Renal pelvis (tissue), 4 donors: Measurements from ENCODE around the gene CCDC154. TPM values are rescaled to one million over a fixed set of nuclear protein-coding genes. Genes with fewer than 3 reads are reported as not detected.
"Not testable (repeated sequence)": the region's sequence is repeated elsewhere in the genome, so short reads cannot be mapped to it uniquely, and the experiment has no call there.

ENCODE experiments used
- DNase-seq: peaks from one replicate; pipeline ENCODE4 v3.0.0-alpha.2; 2013
- polyA plus RNA-seq, 3 donors: library from polyadenylated mRNA; unstranded; fragments of 120-200 nt; gene quantifications; one replicate each; pipeline ENCODE4 v1.2.1, GENCODE V29; 2013; ENCODE audit not compliant: insufficient read length in 3 of 3

CCDC154 gene
- polyA plus RNA-seq, 3 donors: 2.3 to 4.4 (median 3.9) TPM

DNA sequence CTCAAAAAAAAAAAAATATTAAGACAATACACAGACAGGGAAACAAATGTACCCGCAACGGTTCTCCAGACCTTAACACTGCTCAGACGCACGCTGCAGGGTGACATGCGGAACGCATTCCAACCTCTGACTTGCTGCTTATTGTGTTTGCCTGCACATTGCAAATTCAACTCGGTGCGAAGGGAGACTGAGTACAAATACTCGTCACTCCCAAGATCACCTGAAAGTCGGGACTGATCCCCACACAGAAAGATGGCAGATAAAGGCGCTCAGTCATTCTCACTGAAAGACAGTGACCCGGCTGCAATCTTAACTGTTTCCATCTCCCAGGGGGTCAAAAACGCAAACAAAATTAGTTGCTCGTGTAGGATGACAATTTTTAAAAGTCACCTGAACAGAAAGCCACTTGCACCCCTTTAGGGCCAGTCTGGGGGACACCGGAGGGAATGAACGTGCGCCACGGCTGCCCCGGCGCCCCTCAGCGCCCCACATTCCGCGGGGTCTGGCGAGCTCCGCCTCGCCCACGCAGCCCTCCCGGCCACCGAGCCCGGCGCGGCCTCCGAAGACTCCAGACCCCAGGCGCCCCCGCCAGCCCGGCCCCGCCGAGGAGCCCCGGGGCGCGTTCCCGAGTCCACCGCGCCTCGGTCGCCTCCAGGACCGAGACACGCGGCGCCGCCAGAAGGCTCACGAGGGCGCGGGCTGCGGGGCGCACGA lies 29.9 kb upstream of the CCDC154 start:
- no peak for DNase-seq

DNA sequence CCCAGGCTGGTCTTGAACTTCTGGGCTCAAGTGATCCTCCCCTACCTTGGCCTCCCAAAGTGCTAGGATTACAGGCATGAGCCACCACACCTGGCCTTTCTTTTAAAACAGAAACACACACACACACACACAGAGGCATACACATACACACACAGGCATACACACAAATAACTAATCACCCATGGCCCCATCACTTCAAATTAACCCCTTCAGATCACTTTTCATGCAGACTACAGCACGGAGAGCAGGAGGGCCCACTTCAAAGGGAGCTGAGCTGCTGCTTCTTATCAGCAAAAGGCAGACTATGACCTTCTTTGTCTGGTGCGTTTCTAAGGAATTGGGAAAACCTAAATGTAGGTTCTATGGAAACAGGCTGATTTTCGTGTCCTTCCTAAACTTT lies 28.6 kb upstream of the CCDC154 start:
- no peak for DNase-seq

DNA sequence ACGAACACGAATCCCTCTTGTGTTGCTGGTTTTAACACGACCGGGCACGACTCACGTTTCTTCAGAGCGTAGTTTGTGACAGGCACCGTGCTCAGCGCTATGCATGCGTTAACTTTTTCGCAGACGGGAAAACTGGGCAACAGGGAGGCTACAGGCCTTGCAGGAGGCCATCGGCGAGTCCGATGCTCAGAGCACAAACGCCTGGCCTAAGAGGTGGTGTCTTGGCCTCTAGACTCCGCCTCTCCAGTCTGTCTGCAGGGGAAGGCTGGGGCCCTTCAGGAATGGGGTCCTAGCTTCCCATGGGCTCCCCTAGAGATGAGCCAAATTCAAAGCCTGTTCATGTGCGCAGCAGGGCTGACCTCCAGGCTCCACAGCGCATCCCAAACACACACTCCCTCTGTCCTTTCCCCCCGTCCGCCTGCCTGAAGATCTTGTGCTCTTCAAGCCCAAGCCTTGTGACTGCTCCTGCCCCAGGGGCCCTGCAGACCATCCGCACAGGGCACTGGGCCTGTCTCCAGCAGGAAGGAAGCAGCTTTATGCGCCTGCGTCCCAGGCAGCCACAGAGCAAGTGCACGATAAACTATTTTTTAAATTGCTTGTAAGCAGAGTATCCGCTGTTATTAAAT lies 27.3 kb upstream of the CCDC154 start:
- DNase-seq: no peak

DNA sequence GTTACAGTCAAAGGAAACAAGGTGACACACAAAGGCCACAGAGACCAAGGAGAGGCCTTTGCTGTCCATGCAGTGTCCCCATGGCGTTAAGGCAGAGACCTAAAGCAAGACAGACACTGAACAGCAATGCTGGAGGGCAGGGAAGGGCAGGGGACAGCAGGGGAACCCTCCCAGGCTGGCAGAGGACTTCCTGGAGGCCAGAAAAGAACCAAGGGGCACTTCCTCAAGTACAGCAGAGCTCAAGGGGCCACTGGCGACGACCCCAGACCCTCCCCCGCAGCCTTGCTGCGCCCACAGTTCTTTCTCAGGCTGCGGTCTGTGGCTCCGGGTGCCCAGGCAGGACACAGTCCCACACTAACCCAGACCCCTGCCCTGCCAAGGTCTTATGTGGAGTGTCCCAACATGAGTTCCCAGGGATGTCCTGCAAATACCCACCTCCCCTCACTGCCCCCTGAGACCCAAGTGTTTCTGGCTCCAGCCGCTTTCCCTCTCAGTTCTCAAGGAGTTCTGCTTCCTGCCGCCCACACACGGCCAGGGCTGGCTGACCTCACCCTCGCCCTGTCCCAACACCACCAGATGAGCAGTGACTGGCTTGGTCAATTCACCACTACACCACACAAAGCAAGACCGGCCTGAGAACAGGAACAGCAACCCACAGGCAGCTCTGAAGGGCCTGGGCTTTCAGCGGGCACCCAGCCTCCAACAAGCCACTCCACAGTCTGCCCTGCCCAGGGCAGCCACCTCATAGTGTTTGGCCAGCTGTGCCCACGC lies 26.3 kb upstream of the CCDC154 start:
- no peak for DNase-seq

DNA sequence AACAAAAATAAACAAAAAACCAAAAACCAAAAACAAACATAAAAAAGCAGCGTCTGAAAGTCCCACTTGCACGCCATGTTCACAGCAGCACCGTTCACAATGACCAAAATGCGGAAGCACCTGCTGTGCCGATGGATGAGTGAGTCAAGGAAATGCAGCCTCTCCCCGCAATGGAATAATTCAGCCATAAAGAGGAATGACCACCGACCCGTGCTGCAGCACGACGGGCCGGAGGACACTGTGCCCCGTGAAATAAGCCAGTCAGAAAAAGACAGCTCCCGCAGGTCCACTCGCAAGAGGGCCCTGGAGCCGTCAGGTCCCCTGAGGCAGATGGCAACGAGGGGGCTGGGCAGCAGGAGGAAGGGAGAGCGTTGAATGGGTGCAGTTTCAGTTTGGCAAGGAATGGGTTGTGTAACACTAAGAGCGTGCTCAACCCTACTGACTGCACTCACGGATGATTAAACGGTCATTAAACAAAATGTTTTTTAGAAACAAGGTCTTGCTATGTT lies 25.4 kb upstream of the CCDC154 start:
- DNase-seq: no peak

DNA sequence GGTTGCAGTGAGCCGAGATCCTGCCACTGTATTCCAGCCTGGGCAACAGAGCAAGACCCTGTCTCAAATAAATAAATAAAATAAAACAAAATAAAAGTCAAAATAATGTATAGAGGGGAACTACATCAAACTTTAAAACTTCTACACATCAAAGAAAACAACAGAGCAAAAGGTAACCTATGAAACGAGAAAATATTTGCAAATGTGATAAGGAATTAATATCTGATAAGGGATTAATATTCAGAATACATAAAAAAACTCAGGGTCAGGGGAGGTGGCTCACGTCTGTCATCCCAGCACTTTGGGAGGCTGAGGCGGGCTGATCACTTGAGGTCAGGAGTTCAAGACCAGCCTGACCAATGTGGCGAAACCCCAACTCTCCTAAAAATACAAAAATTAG lies 24.8 kb upstream of the CCDC154 start:
- not testable (repeated sequence) for DNase-seq

DNA sequence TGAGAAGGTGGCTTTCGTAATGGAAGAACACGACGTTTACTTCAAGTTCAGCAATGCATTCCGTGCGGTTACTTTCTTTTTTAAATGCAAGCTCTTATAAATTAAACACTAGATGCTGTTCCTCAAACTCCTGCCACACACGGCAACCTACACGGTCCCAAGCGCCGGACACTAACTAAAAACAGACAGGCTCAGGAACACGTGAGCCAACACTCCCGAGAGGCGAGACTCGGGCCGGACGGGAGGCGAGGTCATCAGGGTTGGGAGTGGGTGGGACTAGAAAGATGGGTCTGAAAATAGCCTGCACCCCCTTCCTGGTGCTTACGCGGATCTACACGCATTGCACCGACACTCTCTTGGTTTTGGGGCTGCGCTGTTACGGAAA lies 24.1 kb upstream of the CCDC154 start:
- no peak for DNase-seq

DNA sequence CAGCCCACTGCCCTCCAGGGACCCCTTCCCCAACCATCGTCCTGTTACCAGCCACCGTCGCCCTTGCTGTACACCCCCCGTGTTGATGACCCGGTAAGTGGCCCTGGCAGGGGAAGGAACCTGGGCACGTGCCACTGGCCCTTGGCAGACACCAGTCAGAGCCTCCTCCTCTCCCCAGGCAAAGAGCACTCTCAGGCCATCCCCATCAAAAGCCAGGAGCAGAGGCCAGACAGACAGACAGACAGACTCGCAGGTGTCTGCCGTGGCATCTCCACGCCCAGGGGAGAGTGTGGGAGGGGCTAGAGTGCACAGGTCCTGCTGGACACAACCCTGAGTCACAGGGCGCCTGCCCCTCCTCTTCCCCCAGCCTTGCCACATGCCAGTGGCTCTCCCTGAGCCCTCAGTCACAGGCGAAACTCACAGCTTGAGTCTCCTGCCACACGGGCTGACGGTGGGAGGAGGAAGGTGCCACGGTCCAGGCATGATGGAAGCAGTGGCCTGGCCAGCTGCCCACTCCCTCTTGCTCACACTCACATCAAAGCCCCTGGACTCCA lies 22.7 kb upstream of the CCDC154 start:
- no peak for DNase-seq

DNA sequence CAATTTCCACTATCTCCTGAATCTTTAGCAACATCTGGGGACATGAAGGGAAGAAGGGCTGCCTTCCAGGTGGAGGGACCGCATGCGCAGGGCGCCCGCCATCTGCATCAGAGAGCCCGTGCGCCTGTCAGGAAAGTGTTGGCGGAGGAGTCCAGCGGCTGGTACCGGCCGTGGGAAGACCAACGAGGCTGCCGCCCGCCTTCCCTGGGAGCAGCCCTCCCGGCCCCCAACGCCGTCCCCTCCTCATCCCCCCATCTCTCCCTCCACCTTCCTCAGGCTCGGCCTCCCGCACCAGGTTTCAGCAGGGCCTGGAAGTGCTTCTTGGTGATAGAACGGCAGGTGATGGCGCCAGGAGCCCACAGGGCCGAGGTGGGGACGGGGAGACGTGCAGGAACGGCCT lies 21.7 kb upstream of the CCDC154 start:
- DNase-seq: no peak

DNA sequence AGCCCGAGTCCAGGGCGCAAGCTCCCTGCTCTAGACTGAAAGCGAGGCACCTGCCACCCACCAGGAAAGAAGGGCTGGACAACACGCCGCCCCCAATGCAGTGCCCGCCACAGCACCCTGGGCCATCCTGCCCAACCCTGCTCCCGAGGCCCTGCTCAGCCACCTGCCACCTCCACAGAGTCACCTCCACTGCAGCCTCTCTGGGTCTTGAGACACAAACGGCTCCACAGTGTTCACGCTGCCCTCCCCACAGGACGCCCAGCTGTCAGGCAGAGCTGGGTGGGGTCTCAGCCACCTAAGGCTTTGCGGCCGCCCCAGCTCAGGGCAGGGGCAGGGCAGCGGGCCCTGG lies 21.2 kb upstream of the CCDC154 start:
- no peak for DNase-seq

DNA sequence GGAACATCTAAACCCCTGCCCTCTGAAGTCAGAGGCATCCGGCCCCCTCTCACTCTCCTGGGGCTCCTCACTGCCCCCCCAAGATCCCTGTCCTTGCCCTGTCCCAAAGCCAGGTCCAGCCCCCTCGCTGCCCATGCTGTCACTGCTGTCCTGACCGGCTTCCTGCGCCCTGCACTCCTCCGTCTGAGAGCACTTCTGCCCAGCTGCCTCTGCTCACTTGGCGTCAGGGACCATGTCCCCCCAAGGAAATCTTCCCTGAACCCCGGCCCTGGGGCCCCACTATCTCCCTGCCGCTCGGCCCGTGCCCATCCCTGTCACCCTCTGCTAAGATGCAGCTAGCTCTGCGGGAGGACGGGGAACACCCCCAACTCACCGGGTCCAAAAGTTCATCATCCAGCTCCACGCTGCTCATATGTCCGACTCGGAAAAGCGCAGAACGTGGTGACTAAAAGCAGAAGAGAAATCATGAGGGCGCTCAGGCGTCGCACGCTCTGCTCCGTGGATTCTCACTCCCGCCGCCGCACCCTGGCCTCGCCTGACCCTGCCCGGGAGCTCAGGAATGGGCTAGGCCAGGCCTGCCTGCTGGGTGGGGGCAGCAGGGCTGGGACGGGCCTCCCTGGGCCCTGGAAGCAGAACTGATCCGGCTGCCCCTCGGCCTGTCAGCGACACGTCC lies 20.7 kb upstream of the CCDC154 start:
- DNase-seq: no peak

DNA sequence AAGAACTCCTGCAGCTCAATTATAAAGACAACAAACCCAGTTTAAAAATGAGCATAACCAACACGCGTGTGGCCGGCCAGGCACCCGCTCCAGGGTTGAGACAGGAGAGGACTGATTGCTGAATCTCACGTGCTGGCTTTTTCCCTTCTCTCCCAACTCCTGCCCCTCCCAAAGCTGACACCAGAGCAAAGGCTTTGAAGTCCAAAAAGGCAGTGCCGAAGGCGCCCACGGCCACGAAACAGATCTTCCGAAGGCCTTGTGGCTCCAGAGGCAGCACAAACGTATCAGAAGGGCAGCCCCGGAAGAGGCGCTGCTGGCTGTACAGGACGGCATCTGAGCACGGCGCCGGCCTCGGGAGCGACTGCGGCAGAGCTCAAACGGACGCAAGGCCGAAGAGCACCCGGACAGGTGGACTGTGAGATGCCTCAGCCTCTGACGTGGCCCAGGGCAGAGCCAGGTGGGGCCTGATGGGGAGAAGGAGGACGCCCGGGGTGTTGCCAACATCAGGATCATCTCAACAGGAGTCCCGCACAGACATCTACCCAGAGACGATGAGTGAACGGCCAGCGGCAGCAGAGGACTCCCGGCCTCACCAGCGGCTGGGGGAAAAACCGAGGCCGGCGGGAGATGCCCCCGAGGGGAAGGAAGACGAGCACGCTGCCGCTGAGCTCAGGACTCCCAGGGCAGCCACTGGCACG lies 20.0 kb upstream of the CCDC154 start:
- DNase-seq: no peak

DNA sequence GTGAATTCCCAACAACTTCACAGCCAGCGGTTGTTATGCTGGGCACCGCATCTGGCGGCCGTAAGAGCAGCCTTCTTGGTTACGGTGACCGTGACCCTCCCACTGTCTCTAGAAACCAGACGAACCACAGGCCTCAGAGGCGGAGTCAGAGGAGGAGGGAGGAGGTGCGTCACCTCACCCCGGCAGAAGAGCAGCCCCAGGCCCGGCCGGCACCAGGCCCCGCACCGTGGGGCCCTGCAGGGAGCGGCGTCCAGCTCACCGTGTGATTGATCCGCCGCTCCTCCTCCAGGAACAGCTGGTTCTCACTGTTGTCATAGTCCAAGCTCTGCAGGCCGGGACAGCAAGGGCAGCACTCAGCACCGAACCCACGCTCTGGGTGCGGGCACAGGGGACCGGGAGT lies 16.8 kb upstream of the CCDC154 start:
- DNase-seq: no peak

DNA sequence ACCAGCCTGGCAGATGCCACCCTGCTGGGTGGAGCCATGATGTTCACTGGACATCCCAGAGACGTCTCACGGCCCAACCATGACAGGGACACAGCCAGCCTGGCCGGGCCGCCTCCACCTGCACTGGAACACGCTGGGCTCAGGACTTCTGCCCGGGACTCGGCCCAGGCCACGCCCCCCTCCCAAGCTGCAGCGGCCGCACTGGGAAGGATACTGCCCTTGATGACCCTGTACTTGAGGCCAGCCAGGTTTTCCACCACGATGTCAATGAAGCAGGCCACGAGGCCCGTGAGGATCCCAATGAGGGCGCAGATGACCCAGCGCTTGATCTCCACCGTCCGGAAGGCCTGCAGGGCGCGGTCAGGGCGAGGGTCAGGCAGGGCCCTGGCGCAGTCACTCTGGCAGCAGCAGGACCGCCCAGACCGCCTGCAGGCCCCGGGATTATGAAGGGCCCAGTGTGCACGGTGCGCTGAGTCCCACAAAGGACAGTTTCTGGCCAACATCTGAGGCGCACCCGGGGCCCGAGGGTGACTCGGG lies 16.3 kb upstream of the CCDC154 start:
- no peak for DNase-seq

DNA sequence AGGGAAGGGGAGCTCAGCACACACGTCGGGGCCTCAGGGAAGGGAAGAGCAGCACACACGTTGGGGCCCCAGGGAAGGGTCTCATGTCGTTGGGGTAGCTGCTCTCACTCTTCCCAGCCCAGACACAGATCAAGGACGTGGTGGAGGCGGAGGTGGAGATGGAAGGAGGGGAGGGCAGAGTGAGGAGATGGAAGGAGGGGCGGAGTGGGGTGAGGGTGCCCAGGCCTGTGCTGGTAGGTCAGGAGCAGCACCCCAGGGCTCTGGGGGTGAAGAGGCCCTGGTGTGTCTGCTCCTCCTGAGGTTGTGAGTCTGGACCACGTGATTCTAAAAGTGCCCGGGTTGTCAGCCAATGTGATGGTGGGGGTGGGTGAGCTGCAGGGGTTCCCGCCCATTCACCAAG lies 15.6 kb upstream of the CCDC154 start:
- DNase-seq: no peak

DNA sequence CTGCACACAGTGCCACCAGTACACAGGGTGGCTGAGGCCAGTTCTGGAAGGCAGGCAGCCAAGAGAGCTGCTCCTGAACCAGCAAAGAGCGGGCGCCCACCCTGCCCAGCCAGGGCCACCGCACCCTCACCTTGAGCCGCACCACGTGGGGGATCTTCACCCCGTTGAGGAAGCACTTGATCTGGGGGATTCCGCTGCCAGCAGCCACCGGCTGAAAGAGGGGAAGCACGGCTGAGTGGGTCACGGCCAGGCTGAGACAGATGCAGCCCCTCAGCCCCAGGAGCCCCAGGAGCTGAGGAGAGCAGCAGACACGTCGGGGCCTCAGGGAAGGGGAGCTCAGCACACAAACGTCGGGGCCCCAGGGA lies 14.6 kb upstream of the CCDC154 start:
- no peak for DNase-seq

DNA sequence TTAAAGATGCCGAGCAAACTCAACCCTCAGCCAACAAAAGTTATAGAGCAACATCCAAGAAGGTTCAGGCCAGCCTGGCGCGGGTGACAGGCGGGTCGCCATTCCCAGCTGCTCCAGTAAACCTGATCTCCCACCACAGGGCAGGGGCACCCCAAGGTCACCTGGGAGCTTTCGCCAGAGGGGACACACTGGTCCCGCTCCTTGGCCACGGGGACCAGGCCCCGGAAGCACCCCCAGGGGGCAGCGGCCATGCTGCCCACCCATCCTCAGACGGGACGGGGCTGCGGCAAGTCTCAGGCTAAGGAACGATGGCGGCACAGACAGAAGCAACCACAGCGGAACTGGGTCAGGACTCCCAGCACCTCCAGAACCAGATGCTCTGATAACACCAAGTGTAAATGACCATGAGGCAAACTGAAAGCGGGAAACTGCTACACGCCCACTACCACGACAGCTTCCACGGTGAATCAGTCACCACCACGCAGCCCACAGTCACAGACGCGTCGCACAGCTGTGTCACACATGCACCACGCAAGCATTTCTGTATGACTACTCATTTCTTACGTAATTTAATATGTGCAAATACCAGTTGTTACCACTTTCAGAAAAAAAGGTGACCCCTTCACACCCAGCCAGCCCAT lies 14.1 kb upstream of the CCDC154 start:
- DNase-seq: no peak

DNA sequence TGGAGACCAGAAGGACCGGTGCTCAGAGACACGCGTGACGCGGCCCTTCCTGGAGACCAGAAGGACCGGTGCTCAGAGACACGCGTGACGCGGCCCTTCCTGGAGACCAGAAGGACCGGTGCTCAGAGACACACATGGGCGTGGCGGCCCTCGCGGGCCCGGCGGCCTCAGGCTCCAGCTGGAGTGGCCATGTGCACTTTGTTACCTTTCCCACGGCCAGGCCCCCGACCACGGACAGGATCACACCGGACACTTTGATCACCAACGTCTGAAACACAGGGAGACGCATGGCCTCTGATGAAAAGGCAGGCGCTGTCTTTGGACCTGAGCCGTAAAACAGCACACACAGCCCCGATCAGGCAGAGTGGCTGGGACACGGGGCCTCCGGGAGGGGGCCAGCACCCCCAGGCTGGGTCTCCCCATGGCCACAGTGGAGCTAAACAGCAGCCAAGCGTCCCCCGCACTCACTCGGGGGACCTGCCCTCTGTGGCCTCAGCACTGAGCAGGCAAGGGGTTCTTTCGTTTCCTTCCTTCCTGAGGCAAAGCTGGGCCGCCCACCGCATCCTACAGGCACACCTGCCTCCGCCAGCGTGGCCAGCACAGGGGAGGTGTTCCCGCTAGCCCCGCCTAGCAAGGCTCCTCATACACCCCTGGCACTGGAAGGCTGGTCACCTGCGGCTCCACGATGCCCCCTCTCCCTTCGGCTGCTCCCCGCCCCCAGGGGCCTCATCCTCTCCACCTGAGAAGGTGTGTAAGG lies 13.3 kb upstream of the CCDC154 start:
- DNase-seq: no peak

DNA sequence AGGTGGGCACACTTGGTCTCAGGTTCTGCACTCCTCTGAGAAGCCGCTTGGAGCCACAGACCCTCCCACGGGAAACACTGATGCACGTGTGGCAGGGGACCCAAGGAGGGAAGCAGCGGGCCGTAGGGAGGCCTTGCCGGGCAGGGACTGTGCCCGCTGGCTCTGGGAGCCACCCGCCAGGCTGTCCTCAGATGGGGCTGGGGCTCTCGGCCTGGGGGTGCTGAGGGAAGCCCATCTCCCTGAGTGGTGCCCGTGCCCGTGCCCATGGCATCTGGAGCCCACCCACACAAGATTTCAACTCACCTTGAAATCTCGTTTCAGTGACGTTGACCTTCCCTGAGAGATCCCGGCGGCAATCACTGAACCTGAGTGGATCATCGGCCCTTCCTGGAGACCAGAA lies 12.6 kb upstream of the CCDC154 start:
- DNase-seq: no peak
